NCI-H510A treated with DMSO at 0.1 percent for 48 hours (cell line): ENCODE data around the gene CRB1.
A peak's percentile ranks its signal among the peaks of the same experiment; 100 is the strongest.

Experiments
- DNase-seq: peaks from one replicate; lab custom pipeline; 2025; lab: John Stamatoyannopoulos, UW

CRB1 gene

DNA sequence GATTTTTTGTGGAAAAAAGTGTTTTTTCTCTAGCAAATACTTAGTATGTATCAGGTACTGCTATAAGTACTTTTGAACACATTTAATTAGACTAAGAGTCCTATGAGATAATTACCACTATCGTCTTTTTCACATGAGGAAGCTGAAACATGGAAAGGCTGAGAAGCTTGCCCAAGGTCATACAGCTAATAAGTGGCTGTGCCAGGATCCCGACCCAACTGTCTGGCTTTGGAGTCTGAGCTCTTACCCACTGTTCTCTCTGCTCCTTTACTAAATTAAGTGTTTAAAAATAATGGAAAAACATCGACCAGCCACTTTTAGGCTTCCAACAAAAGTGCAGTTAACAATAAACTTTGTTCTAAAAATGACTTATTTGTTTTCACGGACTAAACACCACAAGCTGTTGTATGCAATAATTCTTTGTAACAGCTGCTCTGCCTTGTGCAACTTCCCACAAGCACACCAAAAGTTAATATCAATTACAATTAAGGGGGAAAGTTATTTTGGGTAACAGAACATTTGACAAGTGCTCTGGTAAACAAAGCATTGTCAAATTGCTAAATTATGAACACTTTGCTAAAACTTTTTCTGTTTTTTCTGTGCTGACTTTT is 75.7 kb downstream of the CRB1 start:
- DNase-seq: no peak

GRCh38 chr1:197351821-197352440 is 83.9 kb downstream of the CRB1 start:
- DNase-seq: no peak

DNA sequence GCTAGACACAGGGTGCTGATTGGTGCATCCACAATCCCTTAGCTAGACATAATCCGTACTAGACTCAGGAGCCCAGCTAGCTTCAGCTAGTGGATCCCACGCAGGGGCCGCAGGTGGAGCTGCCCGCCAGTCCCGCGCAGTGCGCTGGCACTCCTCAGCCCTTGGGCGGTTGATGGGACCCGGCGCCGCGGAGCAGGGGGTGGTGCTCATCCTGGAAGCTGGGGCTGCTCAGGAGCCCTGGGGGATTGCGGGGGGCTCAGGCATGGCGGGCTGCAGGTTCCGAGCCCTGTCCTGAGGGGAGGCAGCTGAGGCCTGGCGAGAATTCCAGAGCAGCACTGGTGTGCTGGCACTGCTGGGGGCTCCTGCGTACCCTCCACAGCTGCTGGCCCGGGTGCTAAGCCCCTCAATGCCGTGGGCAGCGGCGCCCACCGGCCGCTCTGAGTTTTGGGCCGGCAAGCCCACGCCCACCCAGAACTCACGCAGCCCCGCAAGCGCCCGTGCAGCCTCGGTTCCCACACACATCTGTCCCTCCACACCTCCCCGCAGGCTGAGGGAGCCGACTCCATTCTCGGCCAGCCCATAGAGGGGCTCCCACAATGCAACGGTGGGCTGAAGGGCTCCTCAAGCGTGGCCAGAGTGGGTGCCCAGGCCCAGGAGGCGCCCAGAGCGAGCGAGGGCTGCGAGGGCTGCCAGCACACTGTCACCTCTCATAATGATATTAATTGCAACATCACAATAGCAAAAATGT is 87.4 kb downstream of the CRB1 start:
- DNase-seq: no peak

DNA sequence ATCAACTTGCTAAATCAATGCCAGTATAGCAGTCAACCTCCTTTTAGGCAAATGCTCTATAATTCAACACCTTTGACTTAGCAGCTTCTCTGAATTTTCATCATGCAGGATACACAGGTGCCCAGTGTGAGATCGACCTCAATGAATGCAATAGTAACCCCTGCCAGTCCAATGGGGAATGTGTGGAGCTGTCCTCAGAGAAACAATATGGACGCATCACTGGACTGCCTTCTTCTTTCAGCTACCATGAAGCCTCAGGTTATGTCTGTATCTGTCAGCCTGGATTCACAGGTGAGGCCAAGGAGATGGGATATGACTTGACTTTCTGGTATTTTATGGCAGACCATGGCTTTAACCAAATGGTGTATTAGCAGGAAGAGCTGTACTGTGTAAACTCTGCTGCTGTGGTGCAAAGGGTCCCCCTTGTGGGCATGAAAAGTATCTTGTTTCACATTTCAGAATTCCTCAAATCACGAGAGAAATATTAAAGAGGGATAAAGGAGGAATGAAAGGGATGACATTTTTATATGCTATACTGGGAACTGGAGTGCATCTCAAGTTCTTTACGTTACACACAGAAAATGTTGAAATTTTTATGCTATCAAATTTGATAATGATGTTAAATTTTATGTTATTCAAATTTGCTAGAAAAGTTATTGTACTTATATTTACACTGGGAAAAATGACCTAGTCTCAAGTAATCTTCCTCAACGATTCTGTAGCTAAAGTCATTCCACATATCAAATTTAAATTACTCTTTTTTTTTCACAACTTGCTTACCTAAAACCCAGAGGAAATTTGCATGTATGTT is 88.9 kb downstream of the CRB1 start:
- peak; percentile 51 for DNase-seq

- no peak for DNase-seq
Observed at GRCh38 chr1:197358959-197359358, 90.9 kb downstream of the CRB1 start.

DNA sequence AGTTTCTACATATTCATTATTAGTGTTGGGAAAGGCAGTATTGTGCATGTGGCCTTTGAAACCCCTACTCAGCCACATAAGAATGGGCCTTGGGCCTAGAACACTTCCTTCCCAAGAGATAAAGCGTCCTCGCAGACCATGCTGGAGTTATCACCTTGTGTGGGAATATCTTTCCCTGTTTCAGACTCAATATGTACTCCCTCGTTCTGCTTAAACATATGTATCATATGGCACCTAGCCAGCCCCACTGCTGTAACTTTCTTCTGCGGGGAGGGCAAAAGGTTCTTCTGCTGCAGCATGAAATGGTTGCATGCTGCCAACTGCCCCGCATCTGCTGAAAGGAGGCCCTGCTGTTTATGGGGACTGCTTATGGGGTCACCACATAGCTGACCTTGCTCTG is 92.0 kb downstream of the CRB1 start:
- DNase-seq: no peak

DNA sequence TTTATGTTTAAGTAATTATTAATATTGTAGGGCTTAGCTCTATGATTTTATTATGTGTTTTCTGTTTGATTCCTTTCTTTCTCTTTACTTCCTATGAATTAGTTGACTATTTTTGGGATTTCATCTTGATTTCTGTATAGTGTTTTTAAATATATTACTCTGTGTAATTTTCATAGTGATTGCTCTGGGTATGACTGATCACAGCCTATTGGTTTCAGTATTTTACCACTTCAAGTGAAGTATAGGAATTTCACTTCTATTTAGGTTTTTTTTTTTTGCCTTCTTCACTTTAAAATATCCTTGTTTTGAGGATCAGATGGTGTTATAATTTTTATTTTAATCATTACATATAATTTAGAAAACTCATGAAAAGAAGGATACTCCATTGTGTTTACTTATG is 94.8 kb downstream of the CRB1 start:
- no peak for DNase-seq

- DNase-seq: no peak
Observed at GRCh38 chr1:197363855-197364254, 95.8 kb downstream of the CRB1 start.

GRCh38 chr1:197366996-197367395 is 98.9 kb downstream of the CRB1 start:
- no peak for DNase-seq

DNA sequence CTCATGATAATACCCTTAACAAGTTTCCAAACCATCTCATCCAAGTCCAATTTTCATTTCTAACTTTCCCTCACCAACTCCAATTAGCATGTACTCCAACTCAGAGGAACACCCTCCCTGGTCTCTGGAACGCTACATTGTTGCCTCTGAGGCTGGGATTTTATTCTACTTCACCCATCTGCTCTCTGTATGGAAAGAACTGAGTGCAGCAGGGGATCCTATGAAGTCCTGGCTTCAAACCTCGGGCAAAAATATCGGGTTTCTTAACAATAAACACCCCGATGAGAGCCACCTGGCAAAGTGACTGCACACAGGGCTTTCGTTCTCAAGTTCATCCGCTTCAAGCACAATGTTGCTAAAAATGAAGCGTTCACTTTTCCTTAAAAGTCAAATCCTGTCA is 99.6 kb downstream of the CRB1 start:
- DNase-seq: no peak

DNA sequence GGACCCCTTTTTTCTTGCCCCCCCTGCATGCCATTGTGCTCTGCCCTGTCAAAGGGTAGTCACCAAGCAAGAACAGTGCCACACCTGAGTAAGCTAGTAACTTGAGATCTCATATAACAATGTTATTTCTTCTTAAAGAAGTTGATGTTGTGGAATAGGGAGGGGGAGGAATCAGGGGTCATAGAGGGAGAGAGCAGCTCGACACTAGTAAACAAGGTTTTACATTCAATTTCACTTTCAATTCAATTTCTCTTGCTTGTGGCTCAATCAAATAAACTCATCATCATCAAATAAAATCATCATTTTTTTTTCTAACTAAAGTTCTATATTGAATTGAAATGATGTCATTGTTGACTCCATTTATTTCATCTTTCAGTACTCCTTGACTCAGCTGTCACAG is 106.4 kb downstream of the CRB1 start:
- no peak for DNase-seq

- no peak for DNase-seq
Observed at GRCh38 chr1:197384471-197384870, 116.4 kb downstream of the CRB1 start.

DNA sequence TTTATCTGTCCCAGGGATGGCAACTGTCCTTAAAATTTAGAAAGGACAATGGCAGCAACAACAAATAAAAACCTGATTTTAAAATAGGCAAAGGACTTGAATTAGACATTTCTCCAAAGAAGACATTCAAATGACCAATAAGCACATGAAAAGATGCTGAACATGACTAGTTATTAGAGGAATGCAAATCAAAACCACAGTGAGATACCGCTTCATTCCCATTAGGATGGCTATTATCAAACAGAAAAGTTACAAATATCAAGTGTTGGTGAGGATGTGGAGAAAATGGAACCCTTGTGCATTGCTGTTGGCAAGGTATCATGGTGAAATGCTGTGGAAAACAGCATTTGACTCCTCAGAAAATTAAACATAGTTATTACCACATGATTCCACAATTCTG is 120.7 kb downstream of the CRB1 start:
- no peak for DNase-seq

DNA sequence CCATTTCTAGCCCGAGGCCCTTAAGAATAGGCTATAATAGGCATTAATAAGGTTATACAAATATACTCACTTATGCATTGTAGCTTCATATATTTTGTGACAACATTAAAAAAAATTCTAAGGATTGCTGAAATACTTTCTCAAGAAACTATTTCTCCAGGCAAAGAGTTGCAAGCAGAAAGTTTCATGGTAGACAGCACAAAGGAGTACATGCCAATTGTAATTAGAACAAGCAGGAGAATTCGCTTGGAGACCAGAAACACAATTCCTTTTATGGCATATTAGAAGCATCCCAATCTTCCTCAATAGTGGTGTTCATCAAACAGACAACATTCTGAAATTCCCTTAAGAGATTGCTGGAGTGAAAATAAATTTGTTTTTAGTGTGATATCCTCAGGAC is 122.8 kb downstream of the CRB1 start:
- DNase-seq: no peak

DNA sequence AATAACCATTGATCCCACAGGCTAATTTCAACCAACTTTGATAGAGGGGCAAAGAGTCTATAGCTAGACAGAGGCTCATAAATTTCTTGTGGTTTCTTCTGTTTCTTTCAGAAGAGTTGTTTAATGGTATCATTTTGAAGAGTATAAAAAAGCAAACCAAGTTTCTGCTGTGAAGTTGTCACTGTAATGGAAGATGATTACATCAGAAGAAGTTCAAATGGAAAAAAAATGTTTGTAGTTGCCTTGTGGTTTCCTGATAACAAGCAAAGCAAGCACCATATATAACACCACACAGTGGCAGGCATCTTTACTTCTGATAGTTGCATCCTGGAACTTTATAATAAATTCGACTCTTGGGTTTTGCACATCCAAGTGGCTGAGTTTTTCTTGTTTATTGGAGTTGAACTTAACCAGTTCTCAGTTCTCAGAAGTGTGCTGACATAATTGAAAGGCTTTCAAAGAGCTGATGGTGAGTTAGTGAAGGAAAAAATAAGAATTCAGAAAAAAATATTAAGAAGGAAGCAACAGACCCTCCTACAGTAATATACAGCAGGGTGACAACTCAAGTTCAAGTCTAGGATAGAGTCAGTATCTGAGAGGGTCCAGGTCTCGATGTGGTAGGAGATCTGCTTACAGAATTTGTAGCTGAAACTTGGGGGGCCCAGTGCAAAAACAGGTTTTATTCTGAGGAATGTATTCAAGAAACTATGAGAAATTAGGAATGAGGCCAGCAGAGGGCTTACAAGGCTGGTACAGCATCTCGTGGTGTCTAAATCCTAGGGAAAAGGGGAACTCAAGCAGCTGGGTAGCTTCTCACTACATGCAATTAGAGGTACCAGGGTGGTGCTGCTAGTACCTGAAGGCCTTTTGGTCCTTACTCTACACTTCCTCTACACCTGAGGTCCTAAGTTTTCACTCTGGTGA is 123.5 kb downstream of the CRB1 start:
- DNase-seq: no peak

- no peak for DNase-seq
Observed at GRCh38 chr1:197392541-197392940, 124.5 kb downstream of the CRB1 start.

GRCh38 chr1:197393105-197393504 is 125.1 kb downstream of the CRB1 start:
- DNase-seq: no peak

GRCh38 chr1:197393772-197394171 is 125.7 kb downstream of the CRB1 start:
- no peak for DNase-seq

DNA sequence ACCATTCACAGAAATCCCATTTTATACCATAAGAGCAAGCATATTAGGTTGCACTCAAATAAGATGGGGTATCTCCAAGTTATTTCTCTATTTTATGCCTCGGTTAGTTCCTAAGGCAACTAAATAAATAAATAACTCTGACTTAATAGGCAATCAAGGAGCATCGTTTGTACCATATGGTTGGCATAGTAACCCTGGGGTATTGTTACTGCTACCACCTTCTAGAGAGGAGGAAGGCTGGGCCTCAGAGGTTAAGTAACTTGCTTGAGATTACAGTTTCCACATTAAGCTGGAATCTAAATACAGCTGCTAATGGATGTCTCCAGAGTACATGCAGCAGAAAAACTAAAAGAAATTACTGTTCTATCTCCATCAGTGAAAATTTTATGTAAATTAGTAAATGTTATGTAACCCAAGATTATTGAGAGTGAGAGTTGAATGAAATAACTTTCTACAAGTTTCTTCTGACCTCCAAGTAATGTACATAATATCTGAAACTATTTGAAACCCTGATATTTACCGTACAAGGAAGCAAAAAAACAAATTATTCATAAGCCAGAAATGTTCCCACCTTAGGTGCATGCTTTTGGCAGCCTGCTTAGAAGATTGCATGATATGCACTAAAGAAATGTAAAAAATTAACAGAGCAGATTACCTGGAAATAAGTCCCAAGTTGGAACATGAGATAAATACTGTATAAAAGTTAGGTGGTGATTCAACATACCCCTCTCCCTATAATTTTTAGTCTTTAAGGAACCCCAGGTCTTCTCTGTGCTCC is 127.0 kb downstream of the CRB1 start:
- no peak for DNase-seq

DNA sequence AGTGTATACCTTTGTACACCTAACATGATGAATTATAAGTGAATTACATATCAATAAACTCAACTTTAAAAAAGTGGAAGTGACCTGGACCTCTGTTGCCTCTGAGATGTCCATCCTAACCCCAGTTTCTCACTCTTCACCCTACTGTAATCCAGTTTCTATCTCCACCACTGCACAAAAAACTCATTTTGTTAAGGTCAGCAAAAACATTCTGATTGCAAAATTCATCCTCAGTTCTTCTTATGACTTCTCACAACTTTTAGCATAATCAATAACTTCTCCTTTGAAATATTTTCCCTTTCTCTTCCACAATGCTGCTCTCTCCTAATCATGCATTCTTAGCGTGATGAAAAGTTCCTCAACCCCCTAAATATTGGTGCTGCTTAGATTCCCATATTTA is 129.8 kb downstream of the CRB1 start:
- DNase-seq: no peak
